Activated naive CD4-positive, alpha-beta T cell treated with Interleukin-2 at 50 U/mL for 16 hours (primary cell): ENCODE data around the gene C12orf57.

ENCODE experiments used
- DNase-seq: peaks from one replicate; pipeline ENCODE4 v3.0.0-alpha.2; 2020

C12orf57 gene

DNA sequence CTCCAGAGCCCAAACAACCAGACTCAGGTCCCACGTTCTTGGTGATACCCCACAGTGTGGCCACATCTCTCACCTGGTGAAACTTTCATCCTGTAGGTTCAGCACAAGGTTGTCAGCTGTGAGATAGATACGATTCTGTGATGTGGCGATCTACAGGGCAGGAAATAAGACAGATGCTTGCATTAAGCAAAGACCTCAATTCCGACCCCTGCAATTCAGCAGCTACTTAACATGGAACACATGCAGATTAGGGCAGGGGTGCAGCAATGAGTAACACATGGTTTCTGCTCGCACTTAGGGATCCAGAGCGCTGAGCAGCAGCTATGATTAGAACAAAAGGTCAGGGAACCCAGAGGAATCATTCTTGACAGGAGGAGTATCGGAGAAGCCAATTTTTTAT, 22.5 kb downstream of the C12orf57 start:
- DNase-seq, result no peak

DNA sequence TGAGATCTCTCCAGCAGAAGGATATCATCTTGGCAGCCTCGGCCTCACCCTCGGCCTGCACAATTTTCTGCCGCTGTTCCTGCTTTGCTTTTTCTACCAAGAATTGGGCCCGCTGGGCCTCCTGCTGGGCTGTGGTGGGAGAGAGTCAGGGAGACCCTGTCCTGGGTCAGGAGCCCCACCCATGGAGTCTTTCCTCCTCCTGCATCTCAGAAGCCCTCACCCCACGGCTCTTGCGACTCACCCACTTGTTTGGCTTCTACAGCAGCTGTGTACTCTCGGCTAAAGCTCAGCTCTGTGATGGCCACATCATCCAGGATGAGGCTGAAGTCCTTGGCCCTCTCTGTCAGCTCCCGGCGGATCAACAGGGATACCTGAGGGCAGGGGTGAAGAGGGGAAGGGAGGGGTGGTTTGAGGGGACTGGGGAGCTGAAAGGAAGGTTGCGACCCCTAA, 23.9 kb downstream of the C12orf57 start:
- no peak for DNase-seq

DNA sequence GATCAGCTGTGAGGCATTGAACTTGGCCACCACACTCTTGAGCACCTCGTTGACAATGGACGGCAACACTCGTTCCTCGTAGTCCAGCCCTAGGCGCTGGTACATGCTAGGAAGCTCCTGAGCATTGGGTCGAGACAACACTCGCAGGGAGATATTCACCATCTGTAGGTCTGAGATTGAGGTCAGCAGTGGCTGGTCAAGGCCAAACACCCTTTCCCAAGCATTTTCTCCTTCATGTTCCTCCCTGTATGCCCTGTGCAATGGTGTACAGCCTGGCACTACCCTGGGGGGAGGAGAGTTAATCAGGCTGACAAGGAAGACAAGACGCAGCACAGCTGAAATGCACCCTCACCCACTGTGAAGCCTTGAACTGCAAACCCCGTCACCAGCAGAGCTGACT, 24.6 kb downstream of the C12orf57 start:
- no peak for DNase-seq

DNA sequence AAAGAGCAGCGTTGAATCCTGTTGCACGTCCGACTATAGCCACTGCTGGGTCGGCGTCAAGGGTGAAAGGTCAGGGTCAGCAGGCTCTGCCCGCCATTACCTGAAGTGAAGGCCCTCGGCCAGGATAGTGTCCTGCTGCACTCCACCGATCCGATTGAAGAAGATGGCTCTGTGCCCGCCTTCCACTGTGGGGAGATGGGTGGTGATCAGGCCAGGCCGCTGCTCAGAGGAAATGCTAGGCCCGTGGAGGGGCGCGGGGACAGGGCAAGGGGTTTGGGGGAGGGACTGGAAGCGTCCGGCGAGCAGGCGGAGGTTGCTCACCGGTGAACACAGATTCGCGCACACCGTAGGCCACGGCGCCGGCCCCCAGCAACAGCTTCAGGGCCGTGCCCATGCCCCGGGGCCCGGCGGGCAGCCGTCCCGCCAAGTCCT, 26.3 kb downstream of the C12orf57 start:
- no peak for DNase-seq

DNA sequence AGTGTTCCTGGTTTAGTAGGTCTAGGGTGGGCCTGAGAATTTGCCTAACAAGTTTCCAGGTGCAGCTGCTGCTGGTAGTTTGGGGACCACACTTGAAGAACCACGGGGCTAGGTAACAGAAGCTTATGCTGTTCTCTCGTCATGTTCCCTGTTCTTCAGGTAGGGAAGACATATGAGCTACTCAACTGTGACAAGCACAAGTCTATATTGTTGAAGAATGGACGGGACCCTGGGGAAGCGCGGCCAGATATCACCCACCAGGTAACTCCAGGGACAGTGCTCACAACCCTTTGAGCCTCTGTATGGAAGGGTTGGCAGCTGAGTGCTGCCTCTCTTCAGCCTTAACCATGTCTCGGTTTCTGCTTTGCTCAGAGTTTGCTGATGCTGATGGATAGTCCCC, 30.4 kb downstream of the C12orf57 start:
- no peak for DNase-seq

DNA sequence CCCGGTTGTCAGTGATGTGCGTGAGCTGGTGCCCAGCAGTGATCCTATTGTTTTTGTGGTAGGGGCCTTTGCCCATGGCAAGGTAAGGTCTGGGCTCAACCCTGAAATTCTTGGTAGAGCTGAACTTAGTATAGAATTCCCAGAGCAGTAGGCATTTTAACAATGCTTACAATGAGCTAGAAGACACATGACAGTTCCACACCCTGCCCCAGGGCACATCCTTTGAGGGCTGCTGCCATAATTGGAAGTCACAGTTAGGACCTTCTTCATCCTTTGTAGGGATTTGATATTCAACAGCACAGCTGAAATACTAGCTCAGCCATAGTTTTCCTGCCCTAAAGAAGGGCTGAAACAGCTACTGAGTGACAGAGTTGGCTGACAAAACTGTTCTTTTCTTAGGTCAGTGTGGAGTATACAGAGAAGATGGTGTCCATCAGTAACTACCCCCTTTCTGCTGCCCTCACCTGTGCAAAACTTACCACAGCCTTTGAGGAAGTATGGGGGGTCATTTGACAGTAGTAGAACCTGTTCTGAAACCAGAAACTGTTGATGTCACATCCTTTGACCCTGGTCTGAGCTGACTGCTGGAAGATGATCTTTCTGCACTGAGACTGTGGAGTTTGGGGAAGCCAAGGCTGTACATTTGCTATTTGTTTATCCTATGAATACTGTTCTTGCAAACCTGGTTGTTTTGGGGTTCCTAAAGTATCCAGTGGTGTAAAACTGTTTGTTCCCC, 31.6 kb downstream of the C12orf57 start:
- DNase-seq, result no peak

DNA sequence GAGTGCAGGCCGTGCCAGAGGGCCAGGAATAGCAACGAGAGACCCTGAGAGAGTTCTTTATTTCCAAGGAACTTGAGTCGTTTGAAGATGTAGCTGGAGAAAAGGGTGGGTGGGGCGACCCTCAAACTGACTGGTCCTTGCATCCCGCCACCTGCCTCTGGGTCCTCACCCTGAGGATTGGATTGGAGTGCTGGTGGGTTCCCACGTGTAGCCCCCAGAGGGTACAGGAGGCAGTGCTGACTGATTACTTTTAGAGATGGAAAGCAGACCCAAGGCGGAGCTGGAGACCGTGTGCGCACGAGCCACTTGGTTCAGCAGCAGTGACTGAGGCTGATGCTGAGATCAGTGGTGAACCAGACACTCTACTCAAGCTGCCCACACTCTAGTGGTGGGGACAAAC, 33.8 kb downstream of the C12orf57 start:
- DNase-seq, result no peak

DNA sequence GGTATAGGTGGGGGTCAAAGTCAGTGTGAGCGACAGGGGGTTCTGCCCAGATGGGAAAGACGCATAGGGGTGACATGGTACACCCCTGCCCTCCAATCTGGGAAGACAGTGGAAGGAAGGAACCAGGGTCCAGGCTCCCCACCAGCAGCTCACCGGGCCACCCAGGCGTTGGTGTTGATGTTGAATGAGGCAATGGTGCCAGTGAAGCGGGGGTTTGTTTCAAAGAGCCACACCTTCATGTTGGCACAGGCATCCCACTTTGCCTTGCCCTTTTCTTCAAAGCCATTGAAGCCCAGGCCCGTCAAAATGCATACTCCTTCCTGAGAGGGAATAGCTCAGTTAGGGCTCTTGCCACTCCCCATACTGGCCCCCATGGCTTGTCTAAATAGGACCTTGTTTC, 34.4 kb downstream of the C12orf57 start:
- no peak for DNase-seq

DNA sequence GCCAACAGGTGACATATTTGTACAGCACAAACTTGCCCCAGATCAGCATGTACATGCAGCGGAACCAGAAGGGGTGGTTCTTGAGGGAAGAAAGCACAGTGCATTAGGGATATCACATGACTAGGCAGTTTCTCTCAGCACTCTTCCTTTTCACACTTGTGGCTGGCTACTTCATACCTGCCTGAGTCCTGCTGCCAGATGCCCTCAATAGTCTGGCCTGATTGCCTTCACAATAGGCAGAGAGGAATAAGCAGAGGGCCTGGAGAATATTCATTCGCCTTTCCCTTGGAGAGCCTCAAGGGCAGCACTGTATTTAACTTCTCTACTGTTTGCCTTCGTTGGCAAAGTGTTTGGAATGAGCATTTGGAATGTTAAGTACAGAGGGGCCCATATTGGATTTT, 34.8 kb downstream of the C12orf57 start:
- no peak for DNase-seq

DNA sequence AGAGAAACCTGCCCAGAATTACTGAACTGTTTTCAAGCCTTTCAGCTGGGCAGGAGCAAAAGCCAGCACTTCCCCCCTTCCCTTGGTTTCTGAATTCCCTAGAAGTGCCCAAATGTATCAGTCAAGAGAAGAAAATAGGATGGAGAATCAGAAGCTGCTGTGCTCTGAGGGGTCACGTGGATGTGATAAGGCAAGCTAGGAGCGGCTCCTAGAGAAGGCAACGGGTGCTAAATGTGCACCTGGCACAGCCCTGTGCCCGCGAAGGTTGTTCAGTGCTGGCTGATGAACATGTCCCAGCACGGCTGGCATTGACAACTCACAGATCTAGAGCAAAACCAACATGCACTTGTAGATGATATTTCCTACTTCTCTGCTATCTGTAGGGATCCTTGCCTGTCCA, 35.2 kb downstream of the C12orf57 start:
- DNase-seq, result no peak

DNA sequence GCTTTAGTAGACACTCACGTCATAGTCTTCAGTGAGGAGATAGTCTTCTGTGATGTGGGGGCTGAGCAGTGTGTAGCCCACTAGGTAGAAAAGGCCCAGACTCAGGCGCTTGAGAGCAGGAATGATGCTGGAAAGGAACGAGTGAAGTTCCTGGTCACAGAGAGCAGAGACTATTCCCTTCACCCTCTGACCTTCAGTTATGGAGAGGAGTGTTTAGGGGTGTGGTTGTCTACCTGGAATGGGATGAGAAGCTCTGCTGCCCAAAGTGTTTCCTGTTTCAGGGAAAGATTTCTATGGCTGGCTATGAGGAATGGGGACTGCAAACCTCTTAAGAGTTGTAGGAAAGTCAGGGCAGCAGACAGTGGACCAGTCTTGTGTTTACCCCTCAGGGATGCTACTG, 35.6 kb downstream of the C12orf57 start:
- DNase-seq, result no peak

DNA sequence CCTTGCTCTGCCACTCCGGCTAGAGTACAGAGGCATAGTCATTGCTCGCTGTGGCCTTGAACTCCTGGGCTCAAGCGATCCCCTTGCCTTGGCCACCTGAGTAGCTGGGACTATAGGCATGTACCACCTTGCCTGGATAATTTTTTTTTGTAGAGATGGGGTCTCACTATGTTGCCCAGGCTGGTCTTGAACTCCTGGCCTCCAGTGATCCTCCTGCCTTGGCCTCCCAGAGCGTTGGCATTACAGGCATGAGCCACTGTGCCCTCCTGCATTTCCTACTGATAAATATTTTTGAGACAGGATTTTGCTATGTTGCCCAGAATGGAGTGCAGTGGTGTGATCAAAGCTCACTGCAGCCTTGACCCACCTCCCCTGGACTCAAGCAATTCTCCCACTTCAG, 36.3 kb downstream of the C12orf57 start:
- DNase-seq, result no peak

DNA sequence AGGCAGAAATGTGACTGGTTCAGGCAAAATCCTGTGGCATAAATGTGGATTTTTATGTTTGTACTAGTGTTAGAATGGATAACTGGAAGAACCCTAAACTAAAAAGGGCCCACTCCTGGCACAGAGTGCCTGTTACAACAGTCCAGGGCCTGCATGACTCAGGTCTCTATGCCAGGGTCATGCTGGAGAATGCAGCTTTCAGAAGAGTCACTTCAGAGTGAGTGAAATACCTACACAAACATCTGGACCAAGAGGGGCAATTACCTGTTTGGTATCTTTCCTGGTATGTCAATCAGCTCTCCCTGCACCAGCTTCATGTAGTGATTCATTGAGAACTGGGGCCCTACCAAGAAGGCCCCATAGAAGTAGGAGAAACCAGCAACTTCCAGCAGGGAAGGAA, 36.9 kb downstream of the C12orf57 start:
- DNase-seq, result no peak

DNA sequence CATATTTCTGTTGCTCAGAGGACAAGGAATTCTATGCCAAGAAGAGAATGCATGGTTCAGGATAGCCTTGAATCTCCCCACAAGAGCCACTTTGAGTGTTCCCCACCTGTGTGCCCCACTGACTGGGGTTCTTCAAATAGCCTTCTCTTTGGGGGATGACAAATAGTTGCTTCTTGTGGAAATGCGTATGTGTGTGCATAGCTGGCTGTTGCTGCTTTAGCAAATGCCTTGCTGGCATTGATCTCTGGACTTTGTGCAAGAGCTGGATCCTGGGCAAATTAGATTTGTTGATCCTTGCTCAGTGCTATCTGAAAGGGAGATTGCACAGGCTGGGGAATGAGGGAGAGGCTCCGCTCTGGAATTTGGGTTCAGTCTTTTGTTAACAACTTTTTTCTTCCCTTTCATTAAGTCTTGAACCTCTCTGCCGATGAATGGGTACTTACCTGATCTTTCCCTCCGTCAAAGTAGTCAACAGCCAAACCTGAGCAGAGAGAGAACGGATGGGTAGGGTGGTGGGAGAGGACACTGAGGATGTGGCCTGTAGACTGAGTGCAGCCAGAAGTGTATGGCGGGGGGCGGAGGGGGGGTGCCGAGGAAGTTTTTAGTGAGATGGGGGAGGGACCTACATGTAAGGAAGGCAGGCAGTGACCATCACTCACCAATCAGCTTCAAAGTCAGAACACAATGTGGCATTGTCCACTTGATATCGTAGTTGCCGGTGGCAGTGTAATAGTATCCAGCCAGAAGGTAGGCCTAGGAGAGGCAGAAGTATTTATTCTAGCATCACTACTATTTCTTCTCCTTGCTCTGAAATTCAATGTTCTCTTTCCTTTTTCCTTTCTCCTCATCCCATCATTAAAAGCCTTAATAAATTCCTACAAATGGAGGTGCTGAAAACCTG, 37.6 kb downstream of the C12orf57 start:
- DNase-seq, result no peak

DNA sequence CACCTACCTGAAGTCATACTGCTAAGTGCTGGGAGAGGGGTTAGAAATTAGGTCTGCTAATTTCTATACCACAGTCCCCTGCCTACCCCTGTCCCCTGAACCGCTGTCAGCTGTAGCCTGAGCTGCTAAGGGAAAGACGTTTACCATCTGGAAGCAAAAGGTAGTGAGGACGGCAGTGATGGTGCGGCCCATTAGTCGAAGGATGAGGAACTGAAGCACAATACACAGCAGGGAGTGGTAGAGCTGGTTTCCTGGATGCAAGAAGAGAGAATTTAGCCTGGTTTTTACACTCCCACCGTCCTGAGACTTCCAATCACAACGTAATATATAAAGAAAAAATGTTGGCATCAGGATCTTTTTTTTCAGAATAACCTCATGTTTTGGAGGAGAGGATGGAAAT, 38.7 kb downstream of the C12orf57 start:
- no peak for DNase-seq

DNA sequence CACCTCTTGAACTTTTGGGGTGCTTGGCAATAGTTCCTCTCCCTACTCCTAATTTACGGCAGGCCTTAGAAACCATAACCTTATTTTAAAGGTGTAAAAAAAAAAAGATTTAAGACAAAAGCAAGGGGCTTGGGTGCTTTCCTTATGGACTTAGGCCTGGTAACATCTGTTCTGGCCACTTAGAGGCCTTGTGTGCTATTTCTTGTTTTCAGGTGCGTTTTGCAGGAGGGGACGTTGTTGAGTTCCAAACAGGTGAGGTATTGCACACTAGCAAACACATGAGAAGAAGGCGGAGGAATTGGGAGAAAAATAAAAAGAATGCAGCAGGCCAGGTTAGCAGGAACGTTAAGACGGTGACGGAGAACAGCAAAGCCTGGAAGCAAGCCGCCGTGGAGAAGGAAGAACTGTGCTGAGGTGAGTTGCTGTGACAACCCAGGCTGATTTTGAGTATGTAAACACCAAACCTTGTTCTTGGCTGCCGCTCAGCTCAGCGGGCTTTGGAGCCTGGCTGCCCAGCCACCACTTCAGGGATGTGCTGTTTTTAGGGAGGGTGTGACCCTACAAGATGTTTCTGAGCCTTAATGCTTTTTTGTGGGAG, 44.2 kb downstream of the C12orf57 start:
- DNase-seq, result no peak
